Fibroblast of lung (primary cell): Measurements from ENCODE around the gene RILPL2. TPM values are rescaled to one million over a fixed set of nuclear protein-coding genes. Genes with fewer than 3 reads are reported as not detected.

ENCODE experiments used
- DNase-seq, 2 donors: peaks; one replicate each; pipeline versions ENCODE4 v3.0.0 to v3.0.0-alpha.2; 2010; ENCODE audit warnings: low read depth in 2 of 2
- H2AFZ ChIP-seq: 2 replicates; pipeline ENCODE4 v1.5.1; 2012; ENCODE audit warnings: low read length, control low read depth, inconsistent platforms
- H3K27ac ChIP-seq: 2 replicates; pipeline ENCODE4 v1.5.1; 2011; ENCODE audit warnings: low read length, control low read depth; ENCODE audit not compliant: insufficient read depth
- H3K27me3 ChIP-seq: 2 replicates; pipeline ENCODE4 v1.5.1; 2011; ENCODE audit warnings: mild to moderate bottlenecking, low read length; ENCODE audit not compliant: control insufficient read depth, insufficient read depth
- H3K36me3 ChIP-seq: 2 replicates; pipeline ENCODE4 v1.5.1; 2011; ENCODE audit warnings: low read length; ENCODE audit not compliant: control insufficient read depth, insufficient read depth
- H3K4me1 ChIP-seq: 2 replicates; pipeline ENCODE4 v1.5.1; 2011; ENCODE audit warnings: low read length; ENCODE audit not compliant: control insufficient read depth, insufficient read depth; ENCODE audit errors: extremely low read depth
- H3K4me2 ChIP-seq: 2 replicates; pipeline ENCODE4 v1.5.1; 2011; ENCODE audit warnings: low read length, control low read depth; ENCODE audit not compliant: insufficient read depth; ENCODE audit errors: extremely low read depth
- H3K4me3 ChIP-seq, 4 experiments: fragments of 200-600 bp in 1 of 4; sonication (generic) in 1 of 4; replicated peaks in 1 of 4; 2 replicates each; pipeline ENCODE4 v1.5.1; 2011 to 2016; ENCODE audit warnings: low read length in 4 of 4, low read depth in 3 of 4, mild to moderate bottlenecking in 3 of 4, control low read depth in 2 of 4, inconsistent platforms in 1 of 4, mixed read lengths in 1 of 4; ENCODE audit not compliant: insufficient read depth in 1 of 4; ENCODE audit errors: control extremely low read depth in 1 of 4
- H3K79me2 ChIP-seq: 2 replicates; pipeline ENCODE4 v1.5.1; 2012; ENCODE audit warnings: mild to moderate bottlenecking, low read length, inconsistent platforms; ENCODE audit not compliant: control insufficient read depth, insufficient read depth
- H3K9ac ChIP-seq: 2 replicates; pipeline ENCODE4 v1.5.1; 2011; ENCODE audit warnings: mild to moderate bottlenecking, low read length, control low read depth; ENCODE audit not compliant: insufficient read depth
- H3K9me3 ChIP-seq: 2 replicates; pipeline ENCODE4 v1.5.1; 2012; ENCODE audit warnings: low read depth, low read length; ENCODE audit not compliant: control insufficient read depth, insufficient read depth
- H4K20me1 ChIP-seq: 2 replicates; pipeline ENCODE4 v1.5.1; 2011; ENCODE audit warnings: low read length; ENCODE audit not compliant: control insufficient read depth, insufficient read depth; ENCODE audit errors: extremely low read depth
- EZH2 ChIP-seq: IDR thresholded peaks from 2 replicates; pipeline ENCODE4 v1.5.1; 2012; ENCODE audit warnings: low read length, control low read depth, mild to moderate bottlenecking; ENCODE audit errors: missing control alignments
- polyA plus RNA-seq, 2 donors: library from polyadenylated mRNA; depleted of rRNA in 1 of 2; stranded (reverse) in 1 of 2; unstranded in 1 of 2; fragments of >200 nt; gene quantifications; 2 replicates each; pipeline ENCODE4 v1.2.1, GENCODE V29; 2011 to 2012; ENCODE audit warnings: missing spikeins in 1 of 2
- total RNA-seq: library from RNA; depleted of rRNA; stranded (reverse); fragments of >200 nt; gene quantifications from 2 replicates; pipeline ENCODE4 v1.2.1, GENCODE V29; 2014
- TF ChIP-seq, protein P1 (sequence below), 2 donors: IDR thresholded peaks in 1 of 2; conservative IDR thresholded peaks in 1 of 2; 1 replicate in 1 of 2; 2 replicates in 1 of 2; pipeline ENCODE4 v1.5.1; 2011 to 2012; ENCODE audit warnings: low read length in 2 of 2, control low read depth in 1 of 2, inconsistent platforms in 1 of 2, low read depth in 1 of 2, mild to moderate bottlenecking in 1 of 2

The RILPL2 gene
- total and polyA plus RNA-seq, 2 donors (not counting 1 experiment from before 2014, with no cell fraction given) = 3.7 to 4.5 TPM

DNA sequence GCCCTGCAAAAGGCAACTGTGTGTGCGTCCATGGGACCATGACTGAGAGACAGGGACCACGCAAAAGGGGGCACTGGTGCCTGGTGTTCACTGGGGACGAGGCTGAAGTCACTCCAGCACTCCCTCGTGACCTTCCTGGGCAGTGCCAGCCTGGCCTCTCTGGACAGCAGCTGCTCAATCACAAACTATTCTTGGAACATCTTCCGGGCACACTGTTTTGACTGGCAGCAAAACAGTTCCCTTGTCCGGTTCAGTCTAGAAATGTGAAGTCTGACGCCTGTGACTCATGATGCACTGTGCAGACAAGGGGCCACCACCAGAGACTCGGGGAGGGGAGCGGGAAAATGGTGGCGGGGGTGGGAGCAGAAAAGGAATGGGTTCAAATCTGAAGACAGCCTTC, 42.3 kb upstream of the RILPL2 start:
- H2AFZ ChIP-seq = no peak overlapping the region
- no peak for TF ChIP-seq EZH2
- TF ChIP-seq, protein P1, sequence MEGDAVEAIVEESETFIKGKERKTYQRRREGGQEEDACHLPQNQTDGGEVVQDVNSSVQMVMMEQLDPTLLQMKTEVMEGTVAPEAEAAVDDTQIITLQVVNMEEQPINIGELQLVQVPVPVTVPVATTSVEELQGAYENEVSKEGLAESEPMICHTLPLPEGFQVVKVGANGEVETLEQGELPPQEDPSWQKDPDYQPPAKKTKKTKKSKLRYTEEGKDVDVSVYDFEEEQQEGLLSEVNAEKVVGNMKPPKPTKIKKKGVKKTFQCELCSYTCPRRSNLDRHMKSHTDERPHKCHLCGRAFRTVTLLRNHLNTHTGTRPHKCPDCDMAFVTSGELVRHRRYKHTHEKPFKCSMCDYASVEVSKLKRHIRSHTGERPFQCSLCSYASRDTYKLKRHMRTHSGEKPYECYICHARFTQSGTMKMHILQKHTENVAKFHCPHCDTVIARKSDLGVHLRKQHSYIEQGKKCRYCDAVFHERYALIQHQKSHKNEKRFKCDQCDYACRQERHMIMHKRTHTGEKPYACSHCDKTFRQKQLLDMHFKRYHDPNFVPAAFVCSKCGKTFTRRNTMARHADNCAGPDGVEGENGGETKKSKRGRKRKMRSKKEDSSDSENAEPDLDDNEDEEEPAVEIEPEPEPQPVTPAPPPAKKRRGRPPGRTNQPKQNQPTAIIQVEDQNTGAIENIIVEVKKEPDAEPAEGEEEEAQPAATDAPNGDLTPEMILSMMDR (conservative IDR thresholded peaks at IDR 0.05 in 1 of 2, IDR thresholded peaks at IDR 0.05 in 1 of 2; ENCODE audit: low read depth in 1 of 2, low read length in 2 of 2) = no peak
- H3K79me2 ChIP-seq = no peaks in the 10 kb centered on the region
- H3K4me3 ChIP-seq = no peak overlapping the region
- H3K4me2 ChIP-seq = no peak overlapping the region
- H3K9ac ChIP-seq = no peak overlapping the region
- no peaks in the 10 kb centered on the region for H4K20me1 ChIP-seq
- H3K27ac ChIP-seq = no peak overlapping the region
- H3K9me3 ChIP-seq = no peaks in the 10 kb centered on the region
- peaks cover 5% of the 10 kb centered on the region for H3K36me3 ChIP-seq
- H3K27me3 ChIP-seq = no peaks in the 10 kb centered on the region
- DNase-seq = peak in 1 of 2 donors; percentile 40
- H3K4me1 ChIP-seq = no peaks in the 10 kb centered on the region

DNA sequence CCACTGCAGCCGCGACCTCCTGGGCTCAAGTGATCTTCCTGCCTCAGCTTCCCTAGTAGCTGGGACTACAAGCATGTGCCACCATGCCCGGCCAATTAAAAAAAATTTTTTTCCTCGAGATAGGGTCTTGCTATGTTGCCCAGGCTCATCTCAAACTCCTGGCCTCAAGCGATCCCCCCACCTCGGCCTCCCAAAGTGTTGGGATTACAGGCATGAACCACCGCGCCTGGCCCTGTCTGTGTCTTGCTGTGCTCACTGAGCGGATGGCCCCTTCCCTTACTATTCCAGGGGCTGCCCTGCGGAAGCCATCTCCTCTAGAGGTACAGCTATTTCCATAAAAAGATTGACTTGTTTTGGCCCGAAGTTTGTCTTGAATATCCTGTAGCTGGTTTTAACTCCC, 41.6 kb upstream of the RILPL2 start:
- Histone ChIP-seq H3K36me3 (peaks cover 5% of the 10 kb centered on the region), H3K27ac (no peak overlapping the region), H4K20me1 (no peaks in the 10 kb centered on the region), H3K4me1 (no peaks in the 10 kb centered on the region), H3K9ac (no peak overlapping the region), H3K79me2 (no peaks in the 10 kb centered on the region), H3K4me2 (no peak overlapping the region), H2AFZ (no peak overlapping the region), H3K4me3 (no peak overlapping the region), H3K27me3 (no peaks in the 10 kb centered on the region), H3K9me3 (no peaks in the 10 kb centered on the region)
- TF ChIP-seq EZH2 = no peak
- TF ChIP-seq, protein P1 (conservative IDR thresholded peaks at IDR 0.05 in 1 of 2, IDR thresholded peaks at IDR 0.05 in 1 of 2; ENCODE audit: low read depth in 1 of 2, low read length in 2 of 2) = no peak
- no peak for DNase-seq

DNA sequence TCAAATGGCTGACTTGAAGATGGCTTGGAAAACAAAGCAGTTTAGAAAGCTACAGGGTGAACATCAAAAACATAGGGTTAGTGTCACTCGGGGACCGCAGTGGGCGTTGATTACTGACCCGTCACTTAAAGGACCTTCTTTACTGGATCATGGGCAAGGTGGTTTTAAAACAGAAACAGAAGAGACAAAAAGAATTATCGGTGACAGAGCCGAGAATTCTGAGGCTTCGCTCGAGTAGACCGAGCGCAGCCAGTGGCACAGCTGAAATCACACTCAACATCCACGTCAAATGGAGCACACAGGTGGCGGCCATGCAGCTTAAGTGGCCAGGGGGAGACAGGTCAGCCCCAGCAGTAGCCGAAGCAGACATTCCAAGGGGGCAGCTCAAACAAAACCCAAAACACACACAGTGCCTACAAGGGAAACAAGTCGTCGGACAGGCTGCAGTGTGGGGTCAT, 38.8 kb upstream of the RILPL2 start:
- no peak overlapping the region for H3K27ac ChIP-seq
- no peak overlapping the region for H3K4me3 ChIP-seq
- peaks cover 10% of the 10 kb centered on the region for H3K36me3 ChIP-seq
- peaks cover 4% of the 10 kb centered on the region for H3K4me1 ChIP-seq
- H3K4me2 ChIP-seq = no peak overlapping the region
- DNase-seq = no peak
- no peaks in the 10 kb centered on the region for H3K79me2 ChIP-seq
- no peaks in the 10 kb centered on the region for H4K20me1 ChIP-seq
- H3K9me3 ChIP-seq = no peaks in the 10 kb centered on the region
- H3K27me3 ChIP-seq = no peaks in the 10 kb centered on the region
- no peak for TF ChIP-seq EZH2
- TF ChIP-seq, protein P1 (conservative IDR thresholded peaks at IDR 0.05 in 1 of 2, IDR thresholded peaks at IDR 0.05 in 1 of 2; ENCODE audit: low read depth in 1 of 2, low read length in 2 of 2) = no peak
- no peak overlapping the region for H2AFZ ChIP-seq
- H3K9ac ChIP-seq = peak overlapping the region; percentile 7
